CD8-positive, alpha-beta memory T cell (primary cell): ENCODE data around the gene DBF4. TPM values are rescaled to one million over a fixed set of nuclear protein-coding genes. Genes with fewer than 3 reads are reported as not detected.
"Not testable (repeated sequence)": the region's sequence is repeated elsewhere in the genome, so short reads cannot be mapped to it uniquely, and the experiment has no call there.

Experiments
- CTCF ChIA-PET: fragments of 350-600 bp; sonication (Branson Sonifier 250); formaldehyde crosslinking; loops from one replicate; lab custom pipeline; 2021; ENCODE audit warnings: antibody characterized with exemption; lab: Charles Lee
- POLR2A ChIA-PET: fragments of 350-600 bp; sonication (Branson Sonifier 250); formaldehyde crosslinking; loops from one replicate; lab custom pipeline; 2021; ENCODE audit warnings: antibody characterized with exemption; lab: Charles Lee
- DNase-seq, 5 donors: peaks; one replicate each; pipeline versions ENCODE4 v3.0.0 to v3.0.0-alpha.2; 2020 to 2022; ENCODE audit warnings: mixed read lengths in 1 of 5
- H3K27ac ChIP-seq: one replicate; pipeline ENCODE4 v1.7.0; 2013; ENCODE audit warnings: low read depth, mild to moderate bottlenecking, low read length, moderate library complexity
- H3K27me3 ChIP-seq: 2 replicates; pipeline ENCODE4 v1.7.0; 2013; ENCODE audit warnings: low read length, mild to moderate bottlenecking; ENCODE audit not compliant: insufficient read depth, poor library complexity, severe bottlenecking
- H3K36me3 ChIP-seq: 2 replicates; pipeline ENCODE4 v1.7.0; 2013; ENCODE audit warnings: mild to moderate bottlenecking, low read length, moderate library complexity; ENCODE audit not compliant: insufficient read depth
- H3K4me1 ChIP-seq: 2 replicates; pipeline ENCODE4 v1.7.0; 2013; ENCODE audit warnings: mild to moderate bottlenecking, low read length, moderate library complexity; ENCODE audit not compliant: insufficient read depth
- H3K4me3 ChIP-seq: 2 replicates; pipeline ENCODE4 v1.7.0; 2013; ENCODE audit warnings: mild to moderate bottlenecking, low read length
- H3K9me3 ChIP-seq: 2 replicates; pipeline ENCODE4 v1.7.0; 2013; ENCODE audit warnings: mild to moderate bottlenecking, low read length
- H3K27ac Mint-ChIP-seq, 8 donors: one replicate each; pipeline ENCODE4 v1.8.0; 2020 to 2021; ENCODE audit warnings: mixed read lengths in 8 of 8, mild to moderate bottlenecking in 6 of 8, inconsistent platforms in 3 of 8, moderate library complexity in 3 of 8
- H3K27me3 Mint-ChIP-seq, 2 donors: one replicate each; pipeline ENCODE4 v1.8.0; 2020 to 2021; ENCODE audit warnings: mixed read lengths in 2 of 2, mild to moderate bottlenecking in 1 of 2, moderate library complexity in 1 of 2
- H3K36me3 Mint-ChIP-seq, 3 donors: one replicate each; pipeline ENCODE4 v1.8.0; 2020 to 2021; ENCODE audit warnings: mixed read lengths in 3 of 3, inconsistent platforms in 1 of 3, mild to moderate bottlenecking in 1 of 3
- H3K4me1 Mint-ChIP-seq, 3 donors: one replicate each; pipeline ENCODE4 v1.8.0; 2020 to 2021; ENCODE audit warnings: mixed read lengths in 3 of 3, inconsistent platforms in 1 of 3, mild to moderate bottlenecking in 1 of 3
- H3K4me3 Mint-ChIP-seq, 7 donors: one replicate each; pipeline ENCODE4 v1.8.0; 2020 to 2021; ENCODE audit warnings: mixed read lengths in 7 of 7, mild to moderate bottlenecking in 6 of 7, moderate library complexity in 4 of 7, inconsistent platforms in 2 of 7
- H3K9me3 Mint-ChIP-seq, 5 donors: one replicate each; pipeline ENCODE4 v1.8.0; 2020 to 2022; ENCODE audit warnings: mixed read lengths in 5 of 5, mild to moderate bottlenecking in 3 of 5, moderate library complexity in 2 of 5, inconsistent platforms in 1 of 5
- polyA plus RNA-seq: library from polyadenylated mRNA; unstranded; fragments of 300-500 nt; fragmentation: Illumina TruSeq; gene quantifications from one replicate; pipeline ENCODE4 v1.2.3, GENCODE V29; 2021
- total RNA-seq, 2 experiments: library from RNA; stranded (reverse); gene quantifications; one replicate each; pipeline ENCODE4 v1.2.3, GENCODE V29; 2021

The DBF4 gene, protein sequence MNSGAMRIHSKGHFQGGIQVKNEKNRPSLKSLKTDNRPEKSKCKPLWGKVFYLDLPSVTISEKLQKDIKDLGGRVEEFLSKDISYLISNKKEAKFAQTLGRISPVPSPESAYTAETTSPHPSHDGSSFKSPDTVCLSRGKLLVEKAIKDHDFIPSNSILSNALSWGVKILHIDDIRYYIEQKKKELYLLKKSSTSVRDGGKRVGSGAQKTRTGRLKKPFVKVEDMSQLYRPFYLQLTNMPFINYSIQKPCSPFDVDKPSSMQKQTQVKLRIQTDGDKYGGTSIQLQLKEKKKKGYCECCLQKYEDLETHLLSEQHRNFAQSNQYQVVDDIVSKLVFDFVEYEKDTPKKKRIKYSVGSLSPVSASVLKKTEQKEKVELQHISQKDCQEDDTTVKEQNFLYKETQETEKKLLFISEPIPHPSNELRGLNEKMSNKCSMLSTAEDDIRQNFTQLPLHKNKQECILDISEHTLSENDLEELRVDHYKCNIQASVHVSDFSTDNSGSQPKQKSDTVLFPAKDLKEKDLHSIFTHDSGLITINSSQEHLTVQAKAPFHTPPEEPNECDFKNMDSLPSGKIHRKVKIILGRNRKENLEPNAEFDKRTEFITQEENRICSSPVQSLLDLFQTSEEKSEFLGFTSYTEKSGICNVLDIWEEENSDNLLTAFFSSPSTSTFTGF
- total RNA-seq, result 10 to 100 TPM; 63.9 to 67.1 TPM
- polyA plus RNA-seq, result 30.4 TPM

DNA sequence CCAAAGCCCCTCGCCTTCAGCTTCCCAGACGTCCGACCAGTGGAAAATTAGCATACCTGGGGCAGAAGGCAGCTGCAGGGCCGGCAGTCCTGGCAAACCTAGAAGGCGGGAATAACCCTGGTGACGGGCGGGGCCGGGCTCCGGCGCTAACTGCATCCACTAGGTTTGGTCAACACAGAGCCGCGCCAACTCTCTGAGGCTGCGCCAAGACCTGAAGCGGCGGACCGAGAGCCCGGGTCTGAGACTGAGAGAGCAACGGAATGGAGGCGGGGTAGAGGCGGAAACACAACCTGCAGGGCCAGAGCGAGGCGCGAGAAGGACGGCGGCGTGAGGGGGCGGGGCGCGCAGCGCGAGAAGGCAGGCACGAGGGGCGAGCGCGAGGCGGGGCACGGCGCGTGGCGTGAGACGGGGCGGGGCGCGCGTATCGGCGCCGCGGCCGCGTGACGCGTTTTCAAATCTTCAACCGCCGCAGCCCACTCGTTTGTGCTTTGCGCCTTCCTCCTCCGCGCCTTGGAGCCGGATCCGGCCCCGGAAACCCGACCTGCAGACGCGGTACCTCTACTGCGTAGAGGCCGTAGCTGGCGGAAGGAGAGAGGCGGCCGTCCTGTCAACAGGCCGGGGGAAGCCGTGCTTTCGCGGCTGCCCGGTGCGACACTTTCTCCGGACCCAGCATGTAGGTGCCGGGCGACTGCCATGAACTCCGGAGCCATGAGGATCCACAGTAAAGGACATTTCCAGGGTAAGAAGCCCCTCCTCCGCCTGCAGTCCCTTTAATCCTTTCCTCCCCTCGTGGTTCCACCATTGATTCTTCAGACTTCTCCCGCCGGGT is at the start of gene DBF4, which contains the start of gene SLC25A40:
TSS of gene DBF4 (plus strand) at position 454 of the 829 bp plus-strand sequence. CDS start at position 694, 240 bp downstream.
TSS of gene SLC25A40 (minus strand) at position 321 of the 829 bp plus-strand sequence. CDS start 17,633 bp downstream, outside the sequence.
- H3K4me1 ChIP-seq, result peaks cover 35% of the 10 kb centered on the region
- ChIA-PET POLR2A (interaction anchor here (0.6 to 2.3 kb wide), 3 partner anchors 58 to 276 kb away, joined by 3 to 14 read pairs (median 4); partner anchors contain the start of genes ABCB1 and ADAM22), CTCF (interaction anchor here (0.9 kb wide), 1 partner anchor 57 kb away, joined by 3 read pairs; the partner anchor contains the start of gene ADAM22)
- H3K9me3 ChIP-seq, result no peaks in the 10 kb centered on the region
- Mint-ChIP-seq H3K36me3 (peaks cover 8 to 36% (median 15%) of the 10 kb centered on the region in 3 donors), H3K27me3 (peaks cover 0 to 2% of the 10 kb centered on the region in 2 donors), H3K27ac (peak within 1 kb of the TSS; percentile 97 to 99 (median 98)), H3K9me3 (peaks cover 0 to 5% (median 2%) of the 10 kb centered on the region in 5 donors), H3K4me1 (peaks cover 56 to 70% (median 64%) of the 10 kb centered on the region in 3 donors), H3K4me3 (peak within 1 kb of the TSS; percentile 92 to 100 (median 97))
- peak within 1 kb of the TSS; percentile 97 for H3K27ac ChIP-seq
- H3K36me3 ChIP-seq, result no peaks in the 10 kb centered on the region
- H3K27me3 ChIP-seq, result no peaks in the 10 kb centered on the region
- H3K4me3 ChIP-seq, result peak within 1 kb of the TSS; percentile 87
- peak; percentile 92 to 96 (median 95) for DNase-seq

DNA sequence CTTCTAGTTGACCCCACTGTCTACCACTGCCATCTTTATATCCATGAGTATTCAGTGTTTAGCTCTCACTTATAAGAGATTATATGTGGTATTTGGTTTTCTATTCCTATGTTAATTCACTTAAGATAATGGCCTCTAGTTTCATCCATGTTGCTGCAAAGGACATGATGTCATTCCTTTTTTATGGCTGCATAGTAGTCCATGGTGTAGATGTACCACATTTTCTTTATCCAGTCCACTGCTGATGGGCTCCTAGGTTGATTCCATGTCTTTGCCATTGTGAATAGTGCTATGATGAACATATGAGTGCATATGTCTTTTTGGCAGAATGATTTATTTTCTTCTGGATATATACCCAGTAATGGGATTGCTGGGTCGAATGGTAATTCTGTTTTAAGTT is 47.9 kb upstream of the DBF4 start:
- H3K4me3 ChIP-seq, H3K27me3 Mint-ChIP-seq, H3K4me1 Mint-ChIP-seq, H3K9me3 ChIP-seq, CTCF ChIA-PET, H3K4me1 ChIP-seq, H3K36me3 ChIP-seq, POLR2A ChIA-PET, DNase-seq, H3K4me3 Mint-ChIP-seq, H3K27me3 ChIP-seq, H3K27ac ChIP-seq, H3K27ac Mint-ChIP-seq: not testable (repeated sequence)
- Mint-ChIP-seq H3K9me3 (peaks cover 12 to 43% (median 25%) of the 10 kb centered on the region in 5 donors), H3K36me3 (peaks cover 10 to 14% (median 13%) of the 10 kb centered on the region in 3 donors)

DNA sequence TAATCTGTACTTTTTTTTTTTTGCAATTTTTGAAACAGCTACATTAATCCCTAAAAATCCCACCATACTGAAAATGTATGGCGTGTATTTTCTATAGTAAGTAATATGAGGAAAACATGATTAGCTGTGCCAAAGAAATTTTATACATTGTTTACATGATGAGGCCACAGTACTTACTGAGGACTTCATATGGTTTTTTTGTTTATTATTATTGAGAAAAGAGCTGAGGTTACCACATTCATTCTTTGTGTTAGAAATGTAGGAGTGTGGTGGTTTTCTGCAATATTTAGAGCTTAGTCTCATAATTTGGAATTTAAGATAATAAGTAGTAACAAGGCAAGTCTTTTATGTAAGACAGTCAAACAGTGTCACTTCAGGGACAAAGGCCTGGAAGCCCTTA is 45.2 kb upstream of the DBF4 start:
- H3K4me3 Mint-ChIP-seq, result no peak overlapping the region
- H3K9me3 Mint-ChIP-seq, result peaks cover 4 to 17% (median 6%) of the 10 kb centered on the region in 5 donors
- Histone ChIP-seq H3K4me1 (no peaks in the 10 kb centered on the region), H3K27ac (no peak overlapping the region), H3K4me3 (no peak overlapping the region), H3K36me3 (no peaks in the 10 kb centered on the region), H3K27me3 (no peaks in the 10 kb centered on the region), H3K9me3 (peaks cover under 1% of the 10 kb centered on the region)
- POLR2A ChIA-PET, result no interaction called here
- CTCF ChIA-PET, result no interaction called here
- DNase-seq, result no peak
- H3K27me3 Mint-ChIP-seq, result no peaks in the 10 kb centered on the region
- no peaks in the 10 kb centered on the region for H3K4me1 Mint-ChIP-seq
- H3K27ac Mint-ChIP-seq, result no peak overlapping the region
- peaks cover 6 to 21% (median 11%) of the 10 kb centered on the region in 3 donors for H3K36me3 Mint-ChIP-seq

DNA sequence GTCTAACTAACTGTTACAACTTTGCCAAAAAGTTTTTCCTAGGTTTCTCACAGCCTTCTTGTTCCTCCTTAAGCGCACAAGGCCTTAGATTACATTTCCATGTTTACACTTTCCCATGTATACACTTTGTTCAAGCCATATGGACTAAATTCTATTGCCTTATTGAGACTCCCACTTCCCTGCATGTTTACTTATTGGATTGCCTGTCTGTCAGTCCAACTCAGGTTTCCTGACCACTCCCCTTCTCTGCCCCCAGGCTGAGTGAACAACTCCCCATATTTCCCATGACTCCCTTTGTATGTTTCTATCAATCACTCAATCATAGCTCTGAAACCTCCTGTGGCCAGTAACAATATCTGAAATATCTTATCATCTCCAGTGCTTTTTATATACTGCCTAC is 43.2 kb upstream of the DBF4 start:
- Histone ChIP-seq H3K36me3 (no peaks in the 10 kb centered on the region), H3K27me3 (no peaks in the 10 kb centered on the region), H3K4me1 (no peaks in the 10 kb centered on the region), H3K27ac (no peak overlapping the region), H3K4me3 (no peak overlapping the region), H3K9me3 (no peaks in the 10 kb centered on the region)
- Mint-ChIP-seq H3K36me3 (peaks cover 6 to 24% (median 10%) of the 10 kb centered on the region in 3 donors), H3K4me3 (no peak overlapping the region), H3K9me3 (peaks cover 0 to 10% (median 3%) of the 10 kb centered on the region in 5 donors), H3K27me3 (no peaks in the 10 kb centered on the region), H3K27ac (peak overlapping the region in 3 of 8 donors; percentile 0 to 31 (median 14)), H3K4me1 (no peaks in the 10 kb centered on the region)
- POLR2A ChIA-PET, result no interaction called here
- CTCF ChIA-PET, result interaction anchor here (0.8 kb wide), 1 partner anchor 53 kb away, joined by 3 read pairs; no protein-coding TSS in a partner anchor
- no peak for DNase-seq

DNA sequence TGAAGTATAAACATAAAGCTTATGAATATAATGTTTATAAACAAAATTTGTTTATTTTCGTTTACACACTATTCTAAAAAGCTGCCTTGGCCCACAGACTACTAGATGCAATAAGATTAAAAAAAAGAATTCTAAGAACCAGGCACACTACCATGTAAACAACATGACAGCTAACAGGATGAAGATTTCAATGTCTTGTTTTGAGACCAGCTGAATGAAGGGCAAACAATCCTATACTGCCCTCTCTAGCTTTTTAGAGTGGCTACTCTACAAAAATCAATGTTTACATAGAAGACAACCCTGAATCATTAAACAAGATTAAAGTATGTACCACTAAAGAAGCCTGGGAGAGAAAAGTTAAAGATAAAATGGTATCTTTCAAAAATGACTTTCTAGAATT is 38.7 kb upstream of the DBF4 start:
- Histone ChIP-seq H3K4me3 (no peak overlapping the region), H3K27me3 (no peaks in the 10 kb centered on the region), H3K9me3 (no peaks in the 10 kb centered on the region), H3K4me1 (no peaks in the 10 kb centered on the region), H3K27ac (no peak overlapping the region), H3K36me3 (no peaks in the 10 kb centered on the region)
- Mint-ChIP-seq H3K4me1 (no peaks in the 10 kb centered on the region), H3K27me3 (no peaks in the 10 kb centered on the region), H3K4me3 (no peak overlapping the region), H3K36me3 (peaks cover 0 to 29% (median 13%) of the 10 kb centered on the region in 3 donors), H3K27ac (no peak overlapping the region), H3K9me3 (no peaks in the 10 kb centered on the region)
- ChIA-PET CTCF (interaction anchor here (0.6 kb wide), 1 partner anchor 250 kb away, joined by 3 read pairs; no protein-coding TSS in a partner anchor), POLR2A (no interaction called here)
- DNase-seq, result no peak

DNA sequence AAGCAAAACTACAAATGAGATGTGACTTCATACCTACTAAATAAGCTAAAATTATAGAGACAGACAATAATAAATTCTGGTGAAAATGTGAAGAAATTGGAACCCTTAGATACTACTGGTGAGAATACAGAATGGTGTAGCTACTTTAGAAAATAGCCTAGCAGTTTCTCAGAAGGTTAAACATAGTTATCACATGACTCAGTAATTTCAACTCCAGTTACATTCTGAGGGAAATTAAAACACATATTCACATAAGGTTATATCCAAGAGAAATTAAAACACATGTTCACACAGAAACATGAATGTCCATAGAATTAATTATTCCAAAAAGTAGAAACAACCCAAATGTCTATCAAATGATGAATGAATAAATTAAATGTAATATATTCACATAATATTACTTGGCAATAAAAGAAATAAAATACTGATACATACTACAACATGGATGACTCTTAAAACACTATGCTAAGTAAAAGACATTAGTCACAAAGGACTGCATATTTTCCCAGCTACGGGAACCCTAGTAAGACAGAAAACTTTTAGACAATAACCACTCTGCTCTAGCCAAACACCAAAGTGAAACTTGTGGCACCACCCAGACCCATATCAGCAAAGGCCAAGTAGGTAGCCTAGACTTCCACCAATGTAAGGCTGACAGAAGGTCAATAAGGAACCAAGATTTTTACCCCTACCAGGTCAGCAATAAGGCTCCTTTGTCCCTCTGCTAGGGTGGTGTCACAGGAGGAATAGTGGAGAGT is 25.3 kb upstream of the DBF4 start:
- Histone ChIP-seq H3K4me3 (no peak overlapping the region), H3K36me3 (no peaks in the 10 kb centered on the region), H3K27ac (no peak overlapping the region), H3K4me1 (no peaks in the 10 kb centered on the region), H3K9me3 (no peaks in the 10 kb centered on the region), H3K27me3 (no peaks in the 10 kb centered on the region)
- Mint-ChIP-seq H3K27ac (peak overlapping the region in 1 of 8 donors; percentile 17), H3K27me3 (no peaks in the 10 kb centered on the region), H3K9me3 (no peaks in the 10 kb centered on the region), H3K4me3 (no peak overlapping the region), H3K36me3 (peaks cover 9 to 51% (median 14%) of the 10 kb centered on the region in 3 donors), H3K4me1 (peaks cover 15 to 21% (median 20%) of the 10 kb centered on the region in 3 donors)
- ChIA-PET POLR2A (interaction anchor here (0.6 kb wide), 1 partner anchor 36 kb away, joined by 3 read pairs; no protein-coding TSS in a partner anchor), CTCF (no interaction called here)
- no peak for DNase-seq

DNA sequence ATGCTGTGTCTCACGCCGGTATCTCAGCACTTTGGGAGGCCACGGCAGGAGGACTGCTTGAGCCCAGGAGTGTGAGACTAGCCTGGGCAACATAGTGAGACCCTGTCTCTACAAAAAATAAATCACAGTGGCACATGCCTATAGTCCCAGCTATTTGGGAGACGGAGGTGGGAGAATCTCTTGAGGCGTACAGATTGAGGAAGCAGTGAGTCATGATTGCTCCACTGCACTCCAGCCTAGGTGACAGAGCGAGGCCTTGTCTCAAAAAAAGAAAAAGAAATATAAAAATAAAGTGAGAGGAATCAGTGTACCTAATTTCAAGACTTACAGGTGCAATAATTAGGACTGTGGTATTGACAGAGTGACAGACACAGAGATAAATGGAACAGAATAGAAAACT is 24.0 kb upstream of the DBF4 start:
- no peaks in the 10 kb centered on the region for H3K4me1 ChIP-seq
- Mint-ChIP-seq H3K9me3 (no peaks in the 10 kb centered on the region), H3K27me3 (no peaks in the 10 kb centered on the region), H3K27ac (peak overlapping the region in 3 of 8 donors; percentile 12 to 50 (median 32)), H3K4me1 (peaks cover 15 to 21% (median 20%) of the 10 kb centered on the region in 3 donors), H3K4me3 (no peak overlapping the region), H3K36me3 (peaks cover 9 to 54% (median 14%) of the 10 kb centered on the region in 3 donors)
- H3K36me3 ChIP-seq, result peaks cover 8% of the 10 kb centered on the region
- CTCF ChIA-PET, result no interaction called here
- DNase-seq, result no peak
- H3K9me3 ChIP-seq, result no peaks in the 10 kb centered on the region
- no peaks in the 10 kb centered on the region for H3K27me3 ChIP-seq
- H3K4me3 ChIP-seq, result no peak overlapping the region
- POLR2A ChIA-PET, result no interaction called here
- H3K27ac ChIP-seq, result no peak overlapping the region
